ENCODE data around the gene METTL15.
"Not testable (repeated sequence)": the region's sequence is repeated elsewhere in the genome, so short reads cannot be mapped to it uniquely, and the experiment has no call there.

Gene METTL15

GRCh38 chr11:28303477-28304191 lies 195.4 kb downstream of the METTL15 start:
- DNase-seq = no peak

- no peak for DNase-seq
Measured at GRCh38 chr11:28315440-28315839, 207.3 kb downstream of the METTL15 start.

GRCh38 chr11:28318871-28319270 lies 210.7 kb downstream of the METTL15 start:
- no peak for DNase-seq

- DNase-seq = no peak
Measured at GRCh38 chr11:28323621-28324020, 215.4 kb downstream of the METTL15 start.

- DNase-seq = not testable (repeated sequence)
Measured at GRCh38 chr11:28332393-28332792, 224.2 kb downstream of the METTL15 start.

GRCh38 chr11:28337701-28338100 lies 229.5 kb downstream of the METTL15 start:
- no peak for DNase-seq

GRCh38 chr11:28338371-28338770 lies 230.2 kb downstream of the METTL15 start:
- no peak for DNase-seq

- no peak for DNase-seq
Measured at GRCh38 chr11:28339488-28339887, 231.3 kb downstream of the METTL15 start.

- DNase-seq = no peak
Measured at GRCh38 chr11:28342716-28343115, 234.5 kb downstream of the METTL15 start.

GRCh38 chr11:28343304-28344233 lies 235.4 kb downstream of the METTL15 start:
- no peak for DNase-seq

- no peak for DNase-seq
Measured at GRCh38 chr11:28346209-28346608, 238.0 kb downstream of the METTL15 start.

- DNase-seq = no peak
Measured at GRCh38 chr11:28346721-28347120, 238.5 kb downstream of the METTL15 start.

GRCh38 chr11:28347371-28347770 lies 239.2 kb downstream of the METTL15 start:
- no peak for DNase-seq

GRCh38 chr11:28350216-28350615 lies 242.0 kb downstream of the METTL15 start:
- DNase-seq = no peak

GRCh38 chr11:28353991-28354390 lies 245.8 kb downstream of the METTL15 start:
- no peak for DNase-seq

GRCh38 chr11:28366549-28367346 lies 258.6 kb downstream of the METTL15 start:
- DNase-seq = no peak

GRCh38 chr11:28378095-28378494 lies 269.9 kb downstream of the METTL15 start:
- DNase-seq = not testable (repeated sequence)

Measured in NCI-H2081 (cell line).